HEK293T (cell line): Measurements from ENCODE around the gene ELMOD3.
"Not testable (repeated sequence)": the region's sequence is repeated elsewhere in the genome, so short reads cannot be mapped to it uniquely, and the experiment has no call there.

Source experiments
- ARNT ChIP-seq: fragments of 450-650 bp; IDR thresholded peaks from 2 replicates; pipeline ENCODE4 v1.6.1; 2017; ENCODE audit warnings: mild to moderate bottlenecking
- BHLHE40 ChIP-seq: fragments of 450-650 bp; IDR thresholded peaks from 2 replicates; pipeline ENCODE4 v1.6.1; 2016; ENCODE audit warnings: mild to moderate bottlenecking, moderate library complexity, borderline replicate concordance
- ELF4 ChIP-seq: fragments of 450-650 bp; IDR thresholded peaks from 2 replicates; pipeline ENCODE4 v1.6.1; 2017; ENCODE audit warnings: antibody characterized with exemption
- FOXK2 ChIP-seq: fragments of 450-650 bp; IDR thresholded peaks from 2 replicates; pipeline ENCODE4 v1.6.1; 2016; ENCODE audit warnings: mild to moderate bottlenecking
- FOXM1 ChIP-seq: fragments of 450-650 bp; IDR thresholded peaks from 2 replicates; pipeline ENCODE4 v1.6.1; 2017; ENCODE audit warnings: mild to moderate bottlenecking, borderline replicate concordance
- HDGF ChIP-seq: fragments of 450-650 bp; IDR thresholded peaks from 2 replicates; pipeline ENCODE4 v1.6.1; 2017; ENCODE audit warnings: antibody characterized with exemption, borderline replicate concordance
- NFRKB ChIP-seq: fragments of 450-650 bp; IDR thresholded peaks from 2 replicates; pipeline ENCODE4 v1.6.1; 2016; ENCODE audit warnings: mild to moderate bottlenecking, moderate library complexity
- SP1 ChIP-seq: fragments of 450-650 bp; IDR thresholded peaks from 2 replicates; pipeline ENCODE4 v1.6.1; 2017
- SUZ12 ChIP-seq: fragments of 450-650 bp; IDR thresholded peaks from 2 replicates; pipeline ENCODE4 v1.6.1; 2016; ENCODE audit warnings: mild to moderate bottlenecking
- ZNF384 ChIP-seq: fragments of 450-650 bp; IDR thresholded peaks from 2 replicates; pipeline ENCODE4 v1.6.1; 2016
- TF ChIP-seq, protein P1 (sequence below): fragments of 450-650 bp; IDR thresholded peaks from 2 replicates; pipeline ENCODE4 v1.6.1; 2016

GRCh38 chr2:85362653-85363387 lies 8.3 kb downstream of the ELMOD3 start:
- TF ChIP-seq FOXM1, SP1, FOXK2, ELF4, HDGF, ARNT, ZNF384, NFRKB, BHLHE40, SUZ12: not testable (repeated sequence)
- TF ChIP-seq, protein P1, sequence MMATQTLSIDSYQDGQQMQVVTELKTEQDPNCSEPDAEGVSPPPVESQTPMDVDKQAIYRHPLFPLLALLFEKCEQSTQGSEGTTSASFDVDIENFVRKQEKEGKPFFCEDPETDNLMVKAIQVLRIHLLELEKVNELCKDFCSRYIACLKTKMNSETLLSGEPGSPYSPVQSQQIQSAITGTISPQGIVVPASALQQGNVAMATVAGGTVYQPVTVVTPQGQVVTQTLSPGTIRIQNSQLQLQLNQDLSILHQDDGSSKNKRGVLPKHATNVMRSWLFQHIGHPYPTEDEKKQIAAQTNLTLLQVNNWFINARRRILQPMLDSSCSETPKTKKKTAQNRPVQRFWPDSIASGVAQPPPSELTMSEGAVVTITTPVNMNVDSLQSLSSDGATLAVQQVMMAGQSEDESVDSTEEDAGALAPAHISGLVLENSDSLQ, result not testable (repeated sequence)
